MCF 10A (cell line): Measurements from ENCODE around the gene GTF2IRD1. TPM values are rescaled to one million over a fixed set of nuclear protein-coding genes. Genes with fewer than 3 reads are reported as not detected.
A peak's percentile ranks its signal among the peaks of the same experiment; 100 is the strongest.

Source experiments
- BruUV-seq: library from RNA; stranded (reverse); fragments of 400-500 nt; replicated peaks from 2 replicates; lab custom pipeline; 2021; lab: Mats Ljungman, UMichigan
- CTCF ChIA-PET: fragments of 300-600 bp; sonication (Branson Sonifier 250); formaldehyde crosslinking; extraction: SDS; loops from one replicate; lab custom pipeline; 2021; ENCODE audit warnings: antibody characterized with exemption, inconsistent platforms; lab: Yijun Ruan, JAX
- POLR2A ChIA-PET: fragments of 300-600, 350-650 bp; sonication (Branson Sonifier 250); formaldehyde crosslinking; extraction: SDS; loops from one replicate; lab custom pipeline; 2020; ENCODE audit warnings: antibody characterized with exemption, inconsistent platforms; lab: Yijun Ruan, JAX
- DNase-seq: peaks from one replicate; pipeline ENCODE4 v3.0.0-alpha.2; 2018; ENCODE audit not compliant: unreplicated experiment
- H3K27ac Mint-ChIP-seq: one replicate; pipeline ENCODE4 v1.8.0; 2022; ENCODE audit warnings: mild to moderate bottlenecking, low read depth, mixed read lengths; ENCODE audit not compliant: unreplicated experiment
- H3K27me3 Mint-ChIP-seq: one replicate; pipeline ENCODE4 v1.8.0; 2022; ENCODE audit warnings: mixed read lengths; ENCODE audit not compliant: insufficient read depth, unreplicated experiment
- H3K36me3 Mint-ChIP-seq: one replicate; pipeline ENCODE4 v1.8.0; 2022; ENCODE audit warnings: mild to moderate bottlenecking, moderate library complexity, mixed read lengths; ENCODE audit not compliant: insufficient read depth, unreplicated experiment
- H3K4me1 Mint-ChIP-seq: one replicate; pipeline ENCODE4 v1.8.0; 2022; ENCODE audit warnings: mixed read lengths; ENCODE audit not compliant: insufficient read depth, unreplicated experiment
- H3K4me3 Mint-ChIP-seq: one replicate; pipeline ENCODE4 v1.8.0; 2022; ENCODE audit warnings: mild to moderate bottlenecking, moderate library complexity, mixed read lengths; ENCODE audit not compliant: unreplicated experiment
- H3K9me3 Mint-ChIP-seq: one replicate; pipeline ENCODE4 v1.8.0; 2022; ENCODE audit warnings: mixed read lengths; ENCODE audit not compliant: unreplicated experiment
- CTCF ChIP-seq: fragments of 200-600 bp; IDR thresholded peaks from one replicate; pipeline ENCODE4 v1.8.0; 2022; ENCODE audit warnings: antibody characterized with exemption, mild to moderate bottlenecking; ENCODE audit not compliant: unreplicated experiment
- intact Hi-C: fragments of 100-400 bp; cut with micrococcal nuclease; formaldehyde crosslinking; loops from 2 replicates; pipeline ENCODE4 v1.14.1; 2022
- total RNA-seq: library from RNA; stranded (reverse); gene quantifications from 2 replicates; pipeline ENCODE4 v1.2.3, GENCODE V29; 2022

The GTF2IRD1 gene
- total RNA-seq, 1 experiment from 2014 or later: 77.6 TPM

GRCh38 chr7:74604326-74605020 lies 150.8 kb downstream of the GTF2IRD1 start:
- Mint-ChIP-seq H3K4me3 (no peak overlapping the region), H3K27me3 (no peaks in the 10 kb centered on the region), H3K9me3 (no peaks in the 10 kb centered on the region), H3K4me1 (peaks cover 13% of the 10 kb centered on the region), H3K36me3 (peaks cover 37% of the 10 kb centered on the region), H3K27ac (peak overlapping the region; percentile 77)
- ChIA-PET POLR2A (interaction anchor here (0.6 to 0.8 kb wide), 2 partner anchors 14 to 18 kb away, joined by 3 to 4 read pairs; no protein-coding TSS in a partner anchor), CTCF (interaction anchor here (1.0 kb wide), 1 partner anchor 8 kb away, joined by 3 read pairs; no protein-coding TSS in a partner anchor)
- DNase-seq: peak; percentile 41
- TF ChIP-seq CTCF: no peak
- BruUV-seq: no TSS peak
- intact Hi-C loops: no loop called here

- POLR2A ChIA-PET: no interaction called here
- H3K4me3 Mint-ChIP-seq: peak overlapping the region; percentile 44
- CTCF ChIA-PET: no interaction called here
- no TSS peak for BruUV-seq
- H3K9me3 Mint-ChIP-seq: no peaks in the 10 kb centered on the region
- H3K36me3 Mint-ChIP-seq: peaks cover 27% of the 10 kb centered on the region
- H3K4me1 Mint-ChIP-seq: peaks cover 22% of the 10 kb centered on the region
- intact Hi-C loops: no loop called here
- H3K27me3 Mint-ChIP-seq: no peaks in the 10 kb centered on the region
- no peak for TF ChIP-seq CTCF
- peak; percentile 46 for DNase-seq
- peak overlapping the region; percentile 27 for H3K27ac Mint-ChIP-seq
Measured at GRCh38 chr7:74606101-74606908, 152.6 kb downstream of the GTF2IRD1 start.

- Mint-ChIP-seq H3K27me3 (no peaks in the 10 kb centered on the region), H3K36me3 (peaks cover 23% of the 10 kb centered on the region), H3K27ac (no peak overlapping the region), H3K9me3 (no peaks in the 10 kb centered on the region), H3K4me1 (peaks cover 23% of the 10 kb centered on the region), H3K4me3 (peak overlapping the region; percentile 44)
- no TSS peak for BruUV-seq
- ChIA-PET POLR2A (no interaction called here), CTCF (interaction anchor here (0.9 kb wide), 1 partner anchor 64 kb away, joined by 4 read pairs; no protein-coding TSS in a partner anchor)
- no peak for DNase-seq
- TF ChIP-seq CTCF: no peak
- intact Hi-C loops: no loop called here
Measured at GRCh38 chr7:74606909-74607510, 153.3 kb downstream of the GTF2IRD1 start.
